Gastrocnemius medialis (tissue), 4 donors: ENCODE results near the gene PTX4. TPM values are rescaled to one million over a fixed set of nuclear protein-coding genes. Genes with fewer than 3 reads are reported as not detected.

Experiments used
- ATAC-seq, 2 donors: fragments of 150-250 bp; one replicate each; pipeline ENCODE4 v1.9.1; 2016
- DNase-seq, 2 donors: peaks; one replicate each; pipeline ENCODE4 v3.0.0-alpha.2; 2019
- H3K27ac ChIP-seq, 4 donors: fragments of 200-600 bp; sonication (generic); 1 replicate in 1 of 4; 2 replicates in 3 of 4; pipeline ENCODE4 v1.5.1; 2016 to 2018; ENCODE audit warnings: mild to moderate bottlenecking in 2 of 4, moderate library complexity in 1 of 4
- H3K27me3 ChIP-seq, 3 donors: fragments of 200-600 bp; sonication (generic) in 2 of 3; 1 replicate in 1 of 3; 2 replicates in 2 of 3; pipeline versions ENCODE4 v1.5.1 to v1.6.0; 2016 to 2019; ENCODE audit warnings: mild to moderate bottlenecking in 1 of 3, moderate library complexity in 1 of 3
- H3K36me3 ChIP-seq, 2 donors: fragments of 200-600 bp; sonication (generic) in 1 of 2; one replicate each; pipeline ENCODE4 v1.5.1; 2017 to 2018
- H3K4me1 ChIP-seq, 2 donors: fragments of 200-600 bp; sonication (generic) in 1 of 2; one replicate each; pipeline ENCODE4 v1.5.1; 2016 to 2017; ENCODE audit warnings: mild to moderate bottlenecking in 2 of 2
- H3K4me3 ChIP-seq, 4 donors: fragments of 200-600 bp; sonication (generic) in 3 of 4; 1 replicate in 1 of 4; 2 replicates in 3 of 4; pipeline ENCODE4 v1.5.1; 2016 to 2019; ENCODE audit warnings: mild to moderate bottlenecking in 2 of 4
- H3K9me3 ChIP-seq, 3 donors: fragments of 200-600 bp; sonication (generic) in 2 of 3; 1 replicate in 1 of 3; 2 replicates in 2 of 3; pipeline ENCODE4 v1.5.1; 2016 to 2019
- CTCF ChIP-seq, 5 experiments: fragments of 450-650 bp in 3 of 5; fragments of 200-600 bp in 2 of 5; sonication (generic) in 2 of 5; IDR thresholded peaks in 4 of 5; conservative IDR thresholded peaks in 1 of 5; 1 replicate in 4 of 5; 2 replicates in 1 of 5; pipeline ENCODE4 v1.5.1; 2016 to 2019; ENCODE audit warnings: antibody characterized with exemption in 5 of 5, mild to moderate bottlenecking in 3 of 5, moderate library complexity in 3 of 5
- POLR2A ChIP-seq, 2 donors: fragments of 450-650 bp; IDR thresholded peaks; one replicate each; pipeline ENCODE4 v1.6.1; 2017; ENCODE audit warnings: antibody characterized with exemption in 2 of 2, mild to moderate bottlenecking in 2 of 2, moderate library complexity in 2 of 2
- in situ Hi-C, 4 donors: fragments of 200-750 bp; cut with MboI; loops; one replicate each; pipeline versions ENCODE4 v1.15.0 to v1.8.0; 2017; ENCODE audit warnings: low sequenced_read_pairs in 4 of 4
- intact Hi-C: fragments of 100-400 bp; cut with DNase I; formaldehyde crosslinking; loops from one replicate; pipeline ENCODE4 v1.15.1; 2023; ENCODE audit warnings: low total_unique reads
- total RNA-seq, 4 donors: library from RNA; depleted of rRNA; stranded (reverse); fragments of >200 nt; gene quantifications; one replicate each; pipeline versions ENCODE4 v1.1.0 to v1.2.3, GENCODE V29; 2016

PTX4 gene
- total RNA-seq: under 1 TPM in 1 of 4 donors, not detected in 3; 0.41 TPM

GRCh38 chr16:1488619-1489018 lies at the start of gene PTX4:
Gene PTX4, minus strand, starts transcription at chr16:1488944. Its CDS starts 35 bp downstream, at chr16:1488909.
- TF ChIP-seq POLR2A (IDR thresholded peaks at IDR 0.05): no peak
- no peak for TF ChIP-seq CTCF (IDR thresholded peaks at IDR 0.05 in 4 of 5, conservative IDR thresholded peaks at IDR 0.05 in 1 of 5)
- Histone ChIP-seq H3K4me1 (peaks cover 6% of the 10 kb centered on the region in 2 donors), H3K4me3 (no peak within 1 kb of the TSS), H3K27me3 (no peaks in the 10 kb centered on the region), H3K9me3 (no peaks in the 10 kb centered on the region), H3K27ac (no peak within 1 kb of the TSS), H3K36me3 (no peaks in the 10 kb centered on the region)
- DNase-seq (no peak), ATAC-seq (no peak)
- intact Hi-C loops (no loop called here), in situ Hi-C loops (no loop called here)

GRCh38 chr16:1537763-1538289 lies 49.1 kb upstream of the PTX4 start:
- Histone ChIP-seq H3K9me3 (no peaks in the 10 kb centered on the region), H3K27me3 (no peaks in the 10 kb centered on the region), H3K4me1 (peaks cover 13 to 16% of the 10 kb centered on the region in 2 donors), H3K4me3 (peak overlapping the region in 3 of 4 donors; percentile 41 to 74 (median 64)), H3K36me3 (peaks cover 0 to 18% of the 10 kb centered on the region in 2 donors), H3K27ac (peak overlapping the region; percentile 7 to 94 (median 89))
- no peak for TF ChIP-seq POLR2A (IDR thresholded peaks at IDR 0.05)
- no peak for TF ChIP-seq CTCF (IDR thresholded peaks at IDR 0.05 in 4 of 5, conservative IDR thresholded peaks at IDR 0.05 in 1 of 5)
- in situ Hi-C loops: no loop called here
- DNase-seq (no peak), ATAC-seq (no peak)
- intact Hi-C loops: no loop called here

- intact Hi-C loops (no loop called here), in situ Hi-C loops (no loop called here)
- Histone ChIP-seq H3K27ac (peak overlapping the region; percentile 7 to 94 (median 89)), H3K4me3 (peak overlapping the region; percentile 41 to 74 (median 61)), H3K27me3 (no peaks in the 10 kb centered on the region), H3K9me3 (no peaks in the 10 kb centered on the region), H3K36me3 (peaks cover 0 to 13% of the 10 kb centered on the region in 2 donors), H3K4me1 (peaks cover 12 to 19% of the 10 kb centered on the region in 2 donors)
- ATAC-seq: no peak
- no peak for TF ChIP-seq CTCF (IDR thresholded peaks at IDR 0.05 in 4 of 5, conservative IDR thresholded peaks at IDR 0.05 in 1 of 5)
- peak in 1 of 2 donors; percentile 14 for TF ChIP-seq POLR2A (IDR thresholded peaks at IDR 0.05)
- DNase-seq: no peak
Measured at GRCh38 chr16:1537138-1537577, 48.4 kb upstream of the PTX4 start.

GRCh38 chr16:1536601-1537000 lies 47.9 kb upstream of the PTX4 start:
- ATAC-seq (no peak), DNase-seq (no peak)
- H3K27ac ChIP-seq: peak overlapping the region; percentile 86 to 94 (median 89)
- peaks cover 0 to 13% of the 10 kb centered on the region in 2 donors for H3K36me3 ChIP-seq
- H3K4me1 ChIP-seq: peaks cover 17 to 24% of the 10 kb centered on the region in 2 donors
- no peaks in the 10 kb centered on the region for H3K9me3 ChIP-seq
- H3K4me3 ChIP-seq: peak overlapping the region; percentile 41 to 74 (median 61)
- TF ChIP-seq CTCF (IDR thresholded peaks at IDR 0.05 in 4 of 5, conservative IDR thresholded peaks at IDR 0.05 in 1 of 5): no peak
- TF ChIP-seq POLR2A (IDR thresholded peaks at IDR 0.05): no peak
- H3K27me3 ChIP-seq: no peaks in the 10 kb centered on the region
- intact Hi-C loops (no loop called here), in situ Hi-C loops (no loop called here)
